NCI-H460 (cell line): Measurements from ENCODE around the gene ZNF488. TPM values are rescaled to one million over a fixed set of nuclear protein-coding genes. Genes with fewer than 3 reads are reported as not detected.
A peak's percentile ranks its signal among the peaks of the same experiment; 100 is the strongest.

Source experiments
- DNase-seq: peaks from one replicate; pipeline ENCODE4 v3.0.0-alpha.2; 2016; ENCODE audit warnings: low read depth; ENCODE audit errors: extremely low read depth
- total RNA-seq: library from RNA; depleted of rRNA; stranded (reverse); fragments of >200 nt; shearing (Covaris generic); gene quantifications from 2 replicates; pipeline ENCODE4 v1.2.3, GENCODE V29; 2014

ZNF488 gene
- total RNA-seq, 1 experiment from 2014 or later = not detected

DNA sequence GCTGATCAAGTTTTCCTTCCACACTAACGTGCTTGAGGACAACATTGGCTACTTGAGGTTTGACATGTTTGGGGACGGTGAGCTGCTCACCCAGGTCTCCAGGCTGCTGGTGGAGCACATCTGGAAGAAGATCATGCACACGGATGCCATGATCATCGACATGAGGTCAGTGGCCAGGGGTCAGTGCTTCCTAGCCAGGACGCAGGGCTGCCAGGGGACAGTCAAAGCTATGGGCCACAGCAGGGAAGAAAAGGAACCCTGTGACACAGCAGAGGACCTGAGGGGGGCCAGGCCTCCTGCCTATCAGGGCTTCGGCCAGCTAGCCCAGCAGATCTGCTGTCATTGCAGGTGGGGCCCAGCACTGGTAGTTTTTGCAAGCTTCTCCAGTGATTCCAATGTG, 30.7 kb downstream of the ZNF488 start:
- DNase-seq = no peak

DNA sequence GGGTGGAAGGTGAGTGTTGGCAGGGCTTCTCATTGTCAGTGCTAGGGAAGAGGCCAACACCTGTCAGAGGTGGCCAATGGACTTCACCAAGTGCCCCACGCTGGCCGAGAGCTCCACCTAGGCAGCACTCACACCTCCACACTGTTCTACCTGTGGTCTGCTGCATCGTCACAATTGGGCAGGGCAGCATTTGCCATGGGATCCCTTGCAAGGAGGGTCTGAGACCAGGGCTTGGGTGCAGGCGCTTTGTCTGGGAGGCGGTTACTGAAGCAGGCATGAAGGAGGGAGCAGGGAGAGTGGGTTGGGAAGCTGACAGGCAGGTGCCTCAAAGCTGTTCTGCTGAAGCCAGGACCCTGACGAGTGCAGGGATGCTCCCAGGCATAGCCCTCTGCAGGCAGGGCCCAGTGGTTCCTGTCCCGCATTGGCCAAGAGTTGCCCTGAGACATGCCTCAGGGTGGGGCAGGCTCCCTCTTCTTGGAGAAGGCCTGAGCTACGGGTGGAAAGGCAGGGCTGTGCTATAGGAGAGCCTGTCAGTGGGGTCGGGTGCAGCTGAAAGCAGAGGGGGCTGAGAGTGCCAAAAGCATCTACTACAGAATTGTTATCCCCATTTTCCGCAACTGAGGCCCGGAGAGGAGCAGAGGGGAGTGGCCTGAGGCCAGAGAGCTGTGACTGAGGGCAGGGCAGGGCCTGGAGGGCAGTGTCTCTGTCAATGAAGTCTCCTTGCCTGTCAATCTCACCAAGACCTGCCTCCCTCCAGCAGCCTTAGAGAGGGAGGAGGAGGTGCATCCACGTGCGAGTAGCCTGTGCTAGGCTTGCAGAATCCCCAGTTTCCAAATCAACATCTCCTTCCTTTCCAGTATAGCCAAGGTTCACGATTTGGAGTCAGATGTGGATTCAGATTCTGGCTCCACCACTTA, 31.9 kb downstream of the ZNF488 start:
- DNase-seq = no peak

DNA sequence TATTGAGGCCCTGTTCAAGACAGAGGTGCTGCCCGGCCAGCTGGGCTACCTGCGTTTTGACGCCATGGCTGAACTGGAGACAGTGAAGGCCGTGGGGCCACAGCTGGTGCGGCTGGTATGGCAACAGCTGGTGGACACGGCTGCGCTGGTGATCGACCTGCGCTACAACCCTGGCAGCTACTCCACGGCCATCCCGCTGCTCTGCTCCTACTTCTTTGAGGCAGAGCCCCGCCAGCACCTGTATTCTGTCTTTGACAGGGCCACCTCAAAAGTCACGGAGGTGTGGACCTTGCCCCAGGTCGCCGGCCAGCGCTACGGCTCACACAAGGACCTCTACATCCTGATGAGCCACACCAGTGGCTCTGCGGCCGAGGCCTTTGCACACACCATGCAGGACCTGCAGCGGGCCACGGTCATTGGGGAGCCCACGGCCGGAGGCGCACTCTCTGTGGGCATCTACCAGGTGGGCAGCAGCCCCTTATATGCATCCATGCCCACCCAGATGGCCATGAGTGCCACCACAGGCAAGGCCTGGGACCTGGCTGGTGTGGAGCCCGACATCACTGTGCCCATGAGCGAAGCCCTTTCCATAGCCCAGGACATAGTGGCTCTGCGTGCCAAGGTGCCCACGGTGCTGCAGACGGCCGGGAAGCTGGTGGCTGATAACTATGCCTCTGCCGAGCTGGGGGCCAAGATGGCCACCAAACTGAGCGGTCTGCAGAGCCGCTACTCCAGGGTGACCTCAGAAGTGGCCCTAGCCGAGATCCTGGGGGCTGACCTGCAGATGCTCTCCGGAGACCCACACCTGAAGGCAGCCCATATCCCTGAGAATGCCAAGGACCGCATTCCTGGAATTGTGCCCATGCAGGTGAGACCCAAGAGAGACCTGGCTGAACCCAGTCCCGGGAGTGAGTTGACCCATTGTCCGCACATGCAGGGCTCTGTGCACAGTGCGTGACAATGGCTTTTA, 33.1 kb downstream of the ZNF488 start:
- DNase-seq = no peak

DNA sequence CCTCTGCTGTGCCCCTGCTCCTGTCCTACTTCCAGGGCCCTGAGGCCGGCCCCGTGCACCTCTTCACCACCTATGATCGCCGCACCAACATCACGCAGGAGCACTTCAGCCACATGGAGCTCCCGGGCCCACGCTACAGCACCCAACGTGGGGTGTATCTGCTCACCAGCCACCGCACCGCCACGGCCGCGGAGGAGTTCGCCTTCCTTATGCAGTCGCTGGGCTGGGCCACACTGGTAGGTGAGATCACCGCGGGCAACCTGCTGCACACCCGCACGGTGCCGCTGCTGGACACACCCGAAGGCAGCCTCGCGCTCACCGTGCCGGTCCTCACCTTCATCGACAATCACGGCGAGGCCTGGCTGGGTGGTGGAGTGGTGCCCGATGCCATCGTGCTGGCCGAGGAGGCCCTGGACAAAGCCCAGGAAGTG, 34.1 kb downstream of the ZNF488 start:
- no peak for DNase-seq

- no peak for DNase-seq
Observed at GRCh38 chr10:47349516-47349915, 34.6 kb downstream of the ZNF488 start.

DNA sequence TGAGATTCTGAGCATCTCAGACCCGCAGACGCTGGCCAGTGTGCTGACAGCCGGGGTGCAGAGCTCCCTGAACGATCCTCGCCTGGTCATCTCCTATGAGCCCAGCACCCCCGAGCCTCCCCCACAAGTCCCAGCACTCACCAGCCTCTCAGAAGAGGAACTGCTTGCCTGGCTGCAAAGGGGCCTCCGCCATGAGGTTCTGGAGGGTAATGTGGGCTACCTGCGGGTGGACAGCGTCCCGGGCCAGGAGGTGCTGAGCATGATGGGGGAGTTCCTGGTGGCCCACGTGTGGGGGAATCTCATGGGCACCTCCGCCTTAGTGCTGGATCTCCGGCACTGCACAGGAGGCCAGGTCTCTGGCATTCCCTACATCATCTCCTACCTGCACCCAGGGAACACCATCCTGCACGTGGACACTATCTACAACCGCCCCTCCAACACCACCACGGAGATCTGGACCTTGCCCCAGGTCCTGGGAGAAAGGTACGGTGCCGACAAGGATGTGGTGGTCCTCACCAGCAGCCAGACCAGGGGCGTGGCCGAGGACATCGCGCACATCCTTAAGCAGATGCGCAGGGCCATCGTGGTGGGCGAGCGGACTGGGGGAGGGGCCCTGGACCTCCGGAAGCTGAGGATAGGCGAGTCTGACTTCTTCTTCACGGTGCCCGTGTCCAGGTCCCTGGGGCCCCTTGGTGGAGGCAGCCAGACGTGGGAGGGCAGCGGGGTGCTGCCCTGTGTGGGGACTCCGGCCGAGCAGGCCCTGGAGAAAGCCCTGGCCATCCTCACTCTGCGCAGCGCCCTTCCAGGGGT, 35.2 kb downstream of the ZNF488 start:
- no peak for DNase-seq

DNA sequence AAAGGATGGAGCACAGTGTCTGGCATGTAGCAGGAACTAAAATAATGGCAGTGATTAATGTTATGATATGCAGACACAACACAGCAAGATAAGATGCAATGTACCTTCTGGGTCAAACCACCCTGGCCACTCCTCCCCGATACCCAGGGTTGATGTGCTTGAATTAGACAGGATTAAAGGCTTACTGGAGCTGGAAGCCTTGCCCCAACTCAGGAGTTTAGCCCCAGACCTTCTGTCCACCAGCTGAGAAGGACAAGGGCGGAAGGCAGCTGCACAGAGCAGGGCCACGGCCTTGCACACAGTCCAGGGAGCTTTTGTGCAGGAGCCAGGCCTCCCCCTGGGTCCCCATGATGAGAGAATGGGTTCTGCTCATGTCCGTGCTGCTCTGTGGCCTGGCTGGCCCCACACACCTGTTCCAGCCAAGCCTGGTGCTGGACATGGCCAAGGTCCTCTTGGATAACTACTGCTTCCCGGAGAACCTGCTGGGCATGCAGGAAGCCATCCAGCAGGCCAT, 35.9 kb downstream of the ZNF488 start, which contains the start of gene RBP3:
Gene RBP3, plus strand, starts transcription at position 226 of the 514 bp plus-strand sequence. Its CDS starts 122 bp downstream, at position 348.
- DNase-seq = no peak

- DNase-seq = no peak
Observed at GRCh38 chr10:47347303-47347675, 36.8 kb downstream of the ZNF488 start.

DNA sequence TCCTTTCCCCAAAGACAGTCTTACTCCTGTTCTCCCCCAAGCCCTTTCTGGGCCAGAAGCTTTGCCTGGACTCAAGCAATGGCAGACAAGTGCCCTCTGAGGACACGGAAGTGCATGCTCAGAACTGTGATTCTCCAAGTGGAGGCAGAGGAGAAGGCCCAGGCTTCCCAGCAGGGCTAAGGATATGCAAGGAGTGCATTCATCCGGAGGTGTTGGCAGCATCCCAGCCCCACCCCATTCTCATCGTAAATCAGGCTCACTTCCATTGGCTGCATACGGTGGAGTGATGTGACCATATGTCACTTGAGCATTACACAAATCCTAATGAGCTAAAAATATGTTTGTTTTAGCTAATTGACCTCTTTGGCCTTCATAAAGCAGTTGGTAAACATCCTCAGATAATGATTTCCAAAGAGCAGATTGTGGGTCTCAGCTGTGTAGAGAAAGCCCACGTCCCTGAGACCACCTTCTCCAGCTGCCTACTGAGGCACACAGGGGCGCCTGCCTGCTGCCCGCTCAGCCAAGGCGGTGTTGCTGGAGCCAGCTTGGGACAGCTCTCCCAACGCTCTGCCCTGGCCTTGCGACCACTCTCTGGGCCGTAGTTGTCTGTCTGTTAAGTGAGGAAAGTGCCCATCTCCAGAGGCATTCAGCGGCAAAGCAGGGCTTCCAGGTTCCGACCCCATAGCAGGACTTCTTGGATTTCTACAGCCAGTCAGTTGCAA, 37.4 kb downstream of the ZNF488 start:
- no peak for DNase-seq

DNA sequence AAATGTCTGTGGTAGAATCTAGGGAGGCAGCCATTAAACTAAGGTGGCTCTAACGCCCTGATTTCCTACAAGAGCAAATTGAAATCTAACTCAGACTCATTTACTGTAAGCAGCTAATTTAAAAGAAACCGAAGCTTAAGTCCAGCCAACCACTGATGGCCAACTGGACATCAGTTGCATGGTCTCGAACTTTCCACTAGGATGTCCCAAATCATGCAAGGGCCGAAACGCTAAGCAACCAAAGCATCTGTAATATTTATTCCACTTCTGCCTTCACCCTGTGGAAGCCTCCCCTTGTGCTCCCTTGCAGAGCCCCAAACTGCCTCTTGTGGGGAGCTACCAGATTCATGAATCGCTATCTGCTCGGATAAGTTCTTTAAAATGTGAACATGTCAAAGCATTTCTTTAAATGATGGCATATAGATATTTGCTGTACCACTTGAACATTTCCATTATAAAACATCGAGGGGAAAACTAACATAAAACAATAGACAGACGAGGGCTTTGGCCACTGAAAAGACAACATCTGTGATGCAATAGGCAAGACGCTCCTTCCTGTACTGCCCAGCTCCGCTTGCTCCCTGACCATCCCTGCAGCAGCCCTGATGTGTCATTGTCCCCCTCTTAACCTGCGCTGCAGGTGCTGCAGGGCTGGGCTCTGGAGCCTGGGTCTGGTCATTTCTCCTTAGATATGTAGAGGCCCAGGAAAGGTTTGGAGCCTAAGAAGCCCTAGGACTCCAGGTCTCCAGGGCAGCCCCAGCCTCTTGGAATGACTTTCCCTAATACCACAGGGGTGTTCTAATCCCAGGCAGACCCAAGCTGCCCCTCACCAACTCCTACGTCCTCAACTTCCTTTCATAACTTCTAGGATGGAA, 38.9 kb downstream of the ZNF488 start:
- DNase-seq = no peak

- peak; percentile 40 for DNase-seq
Observed at GRCh38 chr10:47340608-47341170, 43.4 kb downstream of the ZNF488 start.

DNA sequence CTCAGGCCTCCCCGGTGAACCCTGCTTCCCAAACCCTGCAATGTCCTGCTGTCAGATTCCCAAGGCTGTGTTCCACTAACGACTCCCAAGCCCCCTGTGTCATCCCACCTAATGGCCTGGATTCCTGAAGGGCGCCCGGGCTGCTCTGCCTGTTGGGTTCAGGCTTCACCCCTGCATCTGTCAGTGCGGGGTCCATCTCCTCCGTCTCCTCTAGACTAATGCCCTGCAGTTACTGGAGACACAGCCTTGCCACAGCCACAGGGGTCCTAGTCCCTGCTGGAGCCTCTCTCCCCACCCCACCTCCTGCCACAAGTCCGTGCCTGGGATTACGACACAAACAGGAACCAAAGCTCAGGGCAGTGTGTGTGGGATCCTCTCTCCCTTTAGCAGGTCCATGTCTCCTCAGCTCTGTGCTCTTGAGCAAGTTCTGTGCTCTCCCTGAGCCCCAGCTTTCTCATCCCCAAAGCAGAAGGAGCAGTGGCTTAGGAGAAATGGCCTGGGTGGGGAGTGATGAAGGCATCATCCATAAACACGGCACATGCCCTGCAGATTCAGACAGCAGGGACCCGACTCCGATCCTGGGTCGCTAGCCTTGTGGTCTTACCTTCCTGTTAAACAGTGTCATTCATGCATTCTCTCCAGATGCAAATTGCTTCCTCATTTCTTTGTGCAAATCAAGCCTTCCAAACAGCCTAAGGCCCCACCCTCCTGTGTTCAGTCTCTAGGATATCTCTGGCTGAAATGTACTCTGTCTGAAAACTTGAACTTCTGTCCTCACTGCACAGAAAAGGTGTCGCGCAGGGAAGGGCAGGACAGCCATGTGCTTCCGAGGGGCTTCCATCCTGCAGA, 44.1 kb downstream of the ZNF488 start:
- DNase-seq = no peak

DNA sequence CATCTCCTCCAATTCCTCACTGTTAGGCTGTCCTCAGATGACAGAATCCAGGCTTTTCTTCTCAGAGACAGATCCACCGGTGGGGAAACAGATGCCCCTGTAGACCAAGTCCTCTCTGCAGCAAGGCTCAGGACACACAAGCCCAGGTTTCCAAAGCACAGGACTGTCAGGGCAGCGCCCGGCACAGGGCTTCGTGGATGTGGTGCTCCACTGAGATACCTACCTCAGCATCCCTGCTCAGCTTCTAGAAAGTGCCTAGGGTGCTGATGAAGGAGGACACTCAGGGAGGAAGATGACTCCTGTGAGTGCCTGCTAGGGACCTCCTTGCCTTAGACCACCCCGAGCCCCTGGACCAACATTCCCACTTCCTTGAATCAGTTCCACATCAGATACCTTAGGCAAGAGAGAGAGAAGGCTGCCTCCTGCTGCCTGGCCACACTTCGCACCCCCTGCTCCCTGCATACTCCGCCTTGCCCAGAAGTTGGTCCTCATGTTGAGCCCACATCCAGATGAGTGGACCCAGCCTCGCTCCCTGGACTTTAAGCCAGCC, 44.8 kb downstream of the ZNF488 start:
- DNase-seq = no peak

GRCh38 chr10:47337310-47337709, 46.8 kb downstream of the ZNF488 start:
- DNase-seq = no peak

DNA sequence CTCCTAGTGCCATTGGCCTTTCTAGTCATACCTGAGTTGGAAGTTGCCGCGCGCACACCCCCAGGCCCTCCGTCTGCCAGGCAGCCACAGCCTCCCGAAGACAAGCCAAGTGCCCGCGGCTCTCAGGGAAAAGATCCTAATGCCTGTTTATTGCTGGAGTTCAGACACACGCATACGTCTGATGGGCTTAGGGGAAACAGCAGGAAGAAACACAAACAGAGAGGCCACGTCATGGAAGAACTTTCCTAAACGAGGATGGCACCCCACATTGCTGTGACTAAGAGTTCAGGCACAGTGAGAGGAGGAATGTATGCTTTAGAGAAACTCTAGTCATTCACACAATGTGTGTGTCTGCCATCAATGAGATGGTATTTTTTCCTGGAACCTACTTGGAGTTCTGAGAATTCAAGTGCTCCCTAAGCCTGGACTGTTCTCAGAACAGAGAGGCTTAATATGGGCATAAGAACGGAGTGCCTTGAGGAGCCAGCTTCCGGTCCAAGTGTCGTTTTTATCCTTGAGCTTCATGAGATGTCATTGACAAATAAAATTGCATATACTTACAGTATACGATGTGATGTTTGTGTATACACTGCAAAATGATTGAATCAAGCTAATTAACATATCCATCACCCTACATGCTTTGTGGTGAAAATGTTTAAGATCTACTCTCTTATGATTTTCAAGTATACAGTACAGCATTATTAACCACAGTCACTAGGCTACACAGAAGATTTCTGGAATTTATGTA, 47.5 kb downstream of the ZNF488 start:
- DNase-seq = no peak

DNA sequence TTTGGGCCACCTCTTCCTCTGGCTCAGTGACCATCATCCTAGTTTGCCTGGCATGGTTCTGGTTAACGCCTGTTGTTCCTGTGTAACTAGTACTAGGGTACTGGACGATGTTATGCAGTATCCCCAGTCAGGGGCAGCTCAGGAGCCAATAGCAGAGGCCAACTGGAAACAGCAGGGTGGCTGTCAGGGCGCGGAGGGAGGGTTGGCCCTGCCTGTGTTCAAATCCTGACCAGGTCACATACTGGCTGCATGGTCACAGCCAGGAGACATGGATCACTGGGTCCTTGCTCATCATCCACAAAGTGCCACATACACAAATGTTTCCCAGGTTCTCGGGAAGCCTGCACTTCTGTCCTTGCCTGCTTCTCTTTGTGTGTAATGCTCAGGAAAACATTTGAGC, 48.2 kb downstream of the ZNF488 start:
- no peak for DNase-seq
